Keratinocyte (primary cell): Measurements from ENCODE around the gene SNCG. TPM values are rescaled to one million over a fixed set of nuclear protein-coding genes. Genes with fewer than 3 reads are reported as not detected.
"Not testable (repeated sequence)": the region's sequence is repeated elsewhere in the genome, so short reads cannot be mapped to it uniquely, and the experiment has no call there.

Source experiments
- DNase-seq: peaks from one replicate; pipeline ENCODE4 v3.0.0-alpha.2; 2011; ENCODE audit warnings: low read depth, missing footprints, low spot score
- FAIRE-seq: peaks from 2 replicates; lab custom pipeline; 2011; peaks lifted over from hg19 to GRCh38; lab: Jason Lieb, UNC
- H2AFZ ChIP-seq: 2 replicates; pipeline ENCODE4 v1.6.0; 2012; ENCODE audit warnings: low read length, control low read depth, inconsistent platforms; ENCODE audit not compliant: control insufficient read depth
- H3K27ac ChIP-seq: 2 replicates; pipeline ENCODE4 v1.5.1; 2011; ENCODE audit warnings: low read length; ENCODE audit not compliant: control insufficient read depth, insufficient read depth
- H3K27me3 ChIP-seq: 3 replicates; pipeline ENCODE4 v1.6.0; 2011; ENCODE audit warnings: low read length; ENCODE audit not compliant: control insufficient read depth, insufficient read depth; ENCODE audit errors: extremely low read depth
- H3K36me3 ChIP-seq, 2 experiments: 2 replicates in 1 of 2; 3 replicates in 1 of 2; pipeline ENCODE4 v1.5.1; 2011; ENCODE audit warnings: low read length in 2 of 2, mild to moderate bottlenecking in 1 of 2; ENCODE audit not compliant: control insufficient read depth in 2 of 2, insufficient read depth in 2 of 2; ENCODE audit errors: extremely low read depth in 1 of 2
- H3K4me1 ChIP-seq: 3 replicates; pipeline ENCODE4 v1.5.1; 2011; ENCODE audit warnings: low read length; ENCODE audit not compliant: control insufficient read depth, insufficient read depth; ENCODE audit errors: extremely low read depth
- H3K4me2 ChIP-seq: 3 replicates; pipeline ENCODE4 v1.6.0; 2011; ENCODE audit warnings: low read depth, low read length; ENCODE audit not compliant: control insufficient read depth, insufficient read depth; ENCODE audit errors: extremely low read depth
- H3K4me3 ChIP-seq, 3 experiments: fragments of 200-600 bp in 1 of 3; sonication (generic) in 1 of 3; 2 replicates in 2 of 3; 3 replicates in 1 of 3; pipeline ENCODE4 v1.5.1; 2011 to 2016; ENCODE audit warnings: low read length in 3 of 3, mild to moderate bottlenecking in 3 of 3, control low read depth in 2 of 3, inconsistent platforms in 1 of 3, low read depth in 1 of 3, mixed read lengths in 1 of 3, mixed run types in 1 of 3, moderate library complexity in 1 of 3; ENCODE audit not compliant: control insufficient read depth in 2 of 3, insufficient read depth in 2 of 3; ENCODE audit errors: extremely low read depth in 1 of 3
- H3K79me2 ChIP-seq: 2 replicates; pipeline ENCODE4 v1.6.0; 2012; ENCODE audit warnings: low read length; ENCODE audit not compliant: control insufficient read depth, insufficient read depth
- H3K9ac ChIP-seq: 3 replicates; pipeline ENCODE4 v1.6.0; 2011; ENCODE audit warnings: low read length; ENCODE audit not compliant: control insufficient read depth, insufficient read depth; ENCODE audit errors: extremely low read depth
- H3K9me1 ChIP-seq: 3 replicates; pipeline ENCODE4 v1.6.0; 2011; ENCODE audit warnings: low read length; ENCODE audit not compliant: control insufficient read depth, insufficient read depth; ENCODE audit errors: extremely low read depth
- H3K9me3 ChIP-seq: 2 replicates; pipeline ENCODE4 v1.5.1; 2012; ENCODE audit warnings: low read depth, low read length; ENCODE audit not compliant: control insufficient read depth
- H4K20me1 ChIP-seq: 3 replicates; pipeline ENCODE4 v1.6.0; 2011; ENCODE audit warnings: low read length; ENCODE audit not compliant: control insufficient read depth, insufficient read depth; ENCODE audit errors: extremely low read depth
- EZH2 ChIP-seq: IDR thresholded peaks from one replicate; pipeline ENCODE4 v1.6.1; 2012; ENCODE audit warnings: inconsistent platforms, mild to moderate bottlenecking, low read length, moderate library complexity
- dilution Hi-C: fragments of 300-500 bp; cut with MboI; formaldehyde crosslinking; loops from one replicate; pipeline ENCODE4 v1.7.0; 2020; ENCODE audit warnings: low sequenced_read_pairs; ENCODE audit not compliant: extremely low pct_ligation_motif_present
- polyA plus RNA-seq, 5 experiments: library from polyadenylated mRNA; depleted of rRNA in 3 of 5; stranded (reverse) in 3 of 5; stranded (forward) in 1 of 5; unstranded in 1 of 5; fragments of >200 nt; gene quantifications; 1 replicate in 1 of 5; 2 replicates in 3 of 5; 3 replicates in 1 of 5; pipeline versions ENCODE4 v1.2.1 to v1.2.3, GENCODE V29; 2011 to 2012; ENCODE audit warnings: missing spikeins in 2 of 5, low read depth in 1 of 5, low replicate concordance in 1 of 5
- TF ChIP-seq, protein P1 (sequence below), 3 experiments: IDR thresholded peaks in 1 of 3; conservative IDR thresholded peaks in 1 of 3; optimal IDR thresholded peaks in 1 of 3; 2 replicates in 2 of 3; 3 replicates in 1 of 3; pipeline versions ENCODE3 to v1.5.1; 2011; ENCODE audit warnings: low read length in 3 of 3, mild to moderate bottlenecking in 3 of 3, moderate library complexity in 2 of 3, control low read depth in 1 of 3, inconsistent platforms in 1 of 3; ENCODE audit not compliant: insufficient read depth in 2 of 3; ENCODE audit errors: extremely low read depth in 1 of 3

SNCG gene
- polyA plus RNA-seq, 1 donor (not counting 4 experiments of a cell fraction or from before 2014, with no cell fraction given), result 6.8 TPM

DNA sequence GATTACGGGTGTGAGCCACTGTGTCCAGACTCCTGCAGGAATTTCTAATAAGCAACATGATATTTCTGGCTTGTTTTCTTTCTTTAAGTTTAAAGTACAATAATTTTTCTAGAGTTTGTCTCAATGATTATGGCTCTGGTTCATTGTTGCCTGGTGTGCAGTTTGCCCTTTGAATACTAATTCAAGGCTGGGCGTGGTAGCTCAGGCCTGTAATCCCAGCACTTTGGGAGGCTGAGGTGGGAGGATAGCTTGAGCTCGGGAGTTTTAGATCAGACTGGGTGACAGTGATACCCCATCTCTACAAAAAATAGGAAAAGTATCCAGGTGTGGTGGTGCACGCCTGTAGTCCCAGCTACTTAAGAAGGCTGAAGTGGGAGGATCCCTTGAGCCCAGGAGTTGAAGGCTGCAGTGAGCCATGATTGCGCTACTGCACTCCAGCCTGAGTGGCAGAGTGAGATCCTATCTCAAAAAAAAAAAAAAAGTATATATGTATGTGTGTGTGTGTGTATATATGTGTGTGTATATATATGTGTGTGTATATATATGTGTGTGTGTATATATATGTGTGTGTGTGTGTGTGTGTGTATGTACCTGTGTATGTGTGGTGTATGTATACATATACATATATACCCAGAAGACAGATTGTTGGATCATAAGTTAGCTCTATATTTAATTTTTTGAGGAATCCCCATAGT is 18.1 kb downstream of the SNCG start:
- dilution Hi-C loops, result no loop called here
- H3K79me2 ChIP-seq, result no peaks in the 10 kb centered on the region
- H3K9me3 ChIP-seq, result no peaks in the 10 kb centered on the region
- no peaks in the 10 kb centered on the region for H3K9me1 ChIP-seq
- no peaks in the 10 kb centered on the region for H4K20me1 ChIP-seq
- H3K9ac ChIP-seq, result no peak overlapping the region
- no peak for TF ChIP-seq EZH2
- TF ChIP-seq, protein P1, sequence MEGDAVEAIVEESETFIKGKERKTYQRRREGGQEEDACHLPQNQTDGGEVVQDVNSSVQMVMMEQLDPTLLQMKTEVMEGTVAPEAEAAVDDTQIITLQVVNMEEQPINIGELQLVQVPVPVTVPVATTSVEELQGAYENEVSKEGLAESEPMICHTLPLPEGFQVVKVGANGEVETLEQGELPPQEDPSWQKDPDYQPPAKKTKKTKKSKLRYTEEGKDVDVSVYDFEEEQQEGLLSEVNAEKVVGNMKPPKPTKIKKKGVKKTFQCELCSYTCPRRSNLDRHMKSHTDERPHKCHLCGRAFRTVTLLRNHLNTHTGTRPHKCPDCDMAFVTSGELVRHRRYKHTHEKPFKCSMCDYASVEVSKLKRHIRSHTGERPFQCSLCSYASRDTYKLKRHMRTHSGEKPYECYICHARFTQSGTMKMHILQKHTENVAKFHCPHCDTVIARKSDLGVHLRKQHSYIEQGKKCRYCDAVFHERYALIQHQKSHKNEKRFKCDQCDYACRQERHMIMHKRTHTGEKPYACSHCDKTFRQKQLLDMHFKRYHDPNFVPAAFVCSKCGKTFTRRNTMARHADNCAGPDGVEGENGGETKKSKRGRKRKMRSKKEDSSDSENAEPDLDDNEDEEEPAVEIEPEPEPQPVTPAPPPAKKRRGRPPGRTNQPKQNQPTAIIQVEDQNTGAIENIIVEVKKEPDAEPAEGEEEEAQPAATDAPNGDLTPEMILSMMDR (optimal IDR thresholded peaks at IDR 0.05 in 1 of 3, IDR thresholded peaks at IDR 0.05 in 1 of 3, conservative IDR thresholded peaks at IDR 0.05 in 1 of 3; ENCODE audit: extremely low read depth in 1 of 3, insufficient read depth in 2 of 3, low read length in 3 of 3), result no peak
- H3K4me2 ChIP-seq, result no peak overlapping the region
- H3K27ac ChIP-seq, result no peak overlapping the region
- H2AFZ ChIP-seq, result no peak overlapping the region
- no peaks in the 10 kb centered on the region for H3K36me3 ChIP-seq
- no peaks in the 10 kb centered on the region for H3K27me3 ChIP-seq
- DNase-seq, result no peak
- H3K4me1 ChIP-seq, result peaks cover 47% of the 10 kb centered on the region
- FAIRE-seq, result no peak
- no peak overlapping the region for H3K4me3 ChIP-seq

DNA sequence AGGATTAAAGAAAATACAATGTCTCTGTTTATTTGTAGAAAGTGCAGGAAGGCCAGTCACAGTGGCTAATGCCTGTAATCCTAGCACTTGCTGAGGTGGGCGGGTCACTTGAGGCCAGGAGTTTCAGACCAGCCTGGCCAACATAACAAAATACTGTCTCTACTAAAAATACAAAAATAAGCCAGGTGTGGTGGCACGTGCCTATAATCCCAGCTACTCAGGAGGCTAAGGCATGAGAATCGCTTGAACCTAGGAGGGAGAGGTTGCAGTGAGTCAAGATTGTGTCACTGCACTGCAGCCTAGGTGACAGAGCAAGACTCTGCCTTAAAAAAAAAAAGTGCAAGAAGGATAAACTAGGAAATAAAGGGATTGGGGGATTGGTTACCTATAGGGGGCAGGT is 20.1 kb downstream of the SNCG start:
- H3K79me2 ChIP-seq, FAIRE-seq, H3K36me3 ChIP-seq, H3K27ac ChIP-seq, H3K27me3 ChIP-seq, H2AFZ ChIP-seq, H3K9ac ChIP-seq, H3K4me3 ChIP-seq, H3K9me3 ChIP-seq, DNase-seq, H3K9me1 ChIP-seq, dilution Hi-C loops, H3K4me2 ChIP-seq, H4K20me1 ChIP-seq: not testable (repeated sequence)
- H3K4me1 ChIP-seq, result peaks cover 28% of the 10 kb centered on the region
